Measurements from ENCODE around the gene ALOX5.

Gene ALOX5

DNA sequence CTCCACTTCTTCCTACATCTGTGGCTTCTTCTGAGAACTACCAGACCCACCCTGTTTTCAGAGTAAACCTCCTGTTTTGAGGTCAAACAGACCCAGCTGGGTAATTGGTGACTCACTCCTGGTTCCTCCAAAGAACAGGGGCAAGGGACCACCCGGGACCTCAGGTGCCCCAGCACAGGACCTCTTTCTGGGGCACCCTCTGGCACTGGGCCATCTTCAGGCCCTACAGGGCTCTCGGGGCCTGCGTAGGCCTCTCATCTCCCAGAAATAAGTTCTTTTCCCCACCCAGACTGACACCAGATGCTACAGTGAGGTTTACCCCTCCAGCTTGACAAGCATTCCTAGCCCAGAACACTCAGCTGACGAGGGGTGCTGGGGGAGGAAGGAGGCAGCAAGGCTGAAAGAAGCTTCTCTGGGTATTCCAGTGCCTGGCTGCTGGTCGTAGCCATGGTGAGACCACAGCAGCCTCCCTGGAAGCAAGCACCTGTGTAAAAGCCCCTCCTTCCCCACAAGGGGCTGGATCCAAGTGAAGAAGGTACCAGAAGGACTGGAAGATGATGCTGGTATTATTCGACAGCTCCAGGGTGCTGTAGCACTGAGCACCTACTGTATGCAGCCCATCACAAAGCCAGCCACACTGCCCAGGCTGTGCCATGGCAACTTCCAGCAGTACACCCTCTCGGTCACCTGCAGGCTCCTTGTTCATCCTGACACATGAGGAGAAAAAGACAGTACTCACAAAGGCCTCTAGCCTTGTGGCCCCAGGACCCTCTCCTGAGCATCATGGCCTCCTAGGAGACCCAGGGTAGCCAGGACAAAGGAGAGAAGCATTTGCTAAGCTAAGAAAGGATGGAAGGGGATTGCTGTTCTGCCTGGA lies 47.4 kb downstream of the ALOX5 start:
- peak overlapping the region; percentile 84 for H3K27ac ChIP-seq
- TF ChIP-seq, protein P1, sequence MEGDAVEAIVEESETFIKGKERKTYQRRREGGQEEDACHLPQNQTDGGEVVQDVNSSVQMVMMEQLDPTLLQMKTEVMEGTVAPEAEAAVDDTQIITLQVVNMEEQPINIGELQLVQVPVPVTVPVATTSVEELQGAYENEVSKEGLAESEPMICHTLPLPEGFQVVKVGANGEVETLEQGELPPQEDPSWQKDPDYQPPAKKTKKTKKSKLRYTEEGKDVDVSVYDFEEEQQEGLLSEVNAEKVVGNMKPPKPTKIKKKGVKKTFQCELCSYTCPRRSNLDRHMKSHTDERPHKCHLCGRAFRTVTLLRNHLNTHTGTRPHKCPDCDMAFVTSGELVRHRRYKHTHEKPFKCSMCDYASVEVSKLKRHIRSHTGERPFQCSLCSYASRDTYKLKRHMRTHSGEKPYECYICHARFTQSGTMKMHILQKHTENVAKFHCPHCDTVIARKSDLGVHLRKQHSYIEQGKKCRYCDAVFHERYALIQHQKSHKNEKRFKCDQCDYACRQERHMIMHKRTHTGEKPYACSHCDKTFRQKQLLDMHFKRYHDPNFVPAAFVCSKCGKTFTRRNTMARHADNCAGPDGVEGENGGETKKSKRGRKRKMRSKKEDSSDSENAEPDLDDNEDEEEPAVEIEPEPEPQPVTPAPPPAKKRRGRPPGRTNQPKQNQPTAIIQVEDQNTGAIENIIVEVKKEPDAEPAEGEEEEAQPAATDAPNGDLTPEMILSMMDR (conservative IDR thresholded peaks at IDR 0.05): no peak

DNA sequence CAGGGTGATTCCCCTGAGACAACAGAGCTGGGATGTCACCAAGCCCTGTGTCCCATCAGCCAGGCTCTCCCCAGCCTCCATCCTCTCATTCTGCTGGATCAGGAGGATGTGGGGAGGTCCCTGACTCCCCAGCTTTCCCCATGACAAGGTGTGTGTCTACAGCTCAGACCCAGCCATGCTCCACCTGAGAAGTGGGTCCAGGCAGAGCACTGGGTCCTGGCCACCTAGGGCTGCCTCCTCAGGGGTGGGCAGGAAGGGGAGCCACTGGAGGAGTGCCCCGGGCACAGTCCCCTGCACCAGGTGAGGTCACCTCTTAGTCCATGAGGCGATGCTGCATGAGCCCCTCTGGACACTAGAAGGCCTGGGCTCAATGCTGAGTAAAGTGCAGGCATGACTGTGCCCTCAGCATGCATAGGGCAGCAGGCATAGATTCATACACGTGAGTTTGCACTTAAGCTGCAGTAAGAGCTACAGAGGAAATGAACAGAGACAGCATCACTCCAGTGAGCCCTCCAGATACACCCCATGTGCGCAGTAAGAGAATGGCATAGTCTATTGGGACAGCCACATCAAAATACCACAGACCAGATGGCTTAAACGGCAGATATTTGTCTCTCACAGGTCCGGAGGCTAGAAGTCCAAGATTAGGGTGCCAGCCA lies 48.3 kb downstream of the ALOX5 start:
- TF ChIP-seq, protein P1 (conservative IDR thresholded peaks at IDR 0.05): no peak
- H3K27ac ChIP-seq: peak overlapping the region; percentile 84; the same call in 1 of the 2 replicates

DNA sequence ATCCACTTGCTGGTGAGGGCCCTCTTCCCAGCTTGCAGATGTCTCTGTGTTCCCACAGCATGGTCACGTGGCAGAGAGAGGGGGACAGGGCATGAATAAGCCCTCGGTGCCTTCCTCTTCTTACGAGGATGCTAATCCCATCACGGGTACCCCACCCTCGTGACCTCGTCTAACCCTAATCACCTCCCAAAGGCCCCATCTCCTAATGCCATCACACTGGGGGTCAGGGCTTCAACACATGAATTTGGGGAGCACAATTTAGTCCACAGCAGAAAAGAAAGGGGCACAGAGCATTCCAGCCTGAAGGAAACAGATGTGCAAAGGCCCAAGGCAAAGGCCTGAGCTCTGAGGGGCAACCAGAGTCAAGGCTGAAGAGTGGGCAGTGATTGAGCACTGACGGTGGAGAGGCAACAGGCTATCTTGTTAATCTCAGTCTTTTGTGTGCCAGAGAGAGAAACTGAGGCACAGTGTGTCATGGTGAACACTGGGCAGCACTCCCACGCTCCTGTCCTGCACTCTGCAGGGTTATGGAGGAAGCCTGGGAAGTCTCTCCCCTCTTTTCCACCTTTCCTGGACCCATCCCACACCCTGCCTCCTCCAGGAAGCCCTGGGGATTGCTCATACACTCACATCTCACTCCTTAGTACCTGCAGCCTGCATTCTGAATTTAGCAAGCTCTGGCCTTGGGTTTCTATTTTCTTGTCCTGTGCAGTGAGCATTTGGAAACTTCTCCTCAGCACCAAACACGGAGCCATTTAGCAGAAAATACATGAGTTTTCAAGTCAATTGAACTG lies 49.0 kb downstream of the ALOX5 start:
- H3K27ac ChIP-seq: no peak overlapping the region
- TF ChIP-seq, protein P1 (conservative IDR thresholded peaks at IDR 0.05): no peak

DNA sequence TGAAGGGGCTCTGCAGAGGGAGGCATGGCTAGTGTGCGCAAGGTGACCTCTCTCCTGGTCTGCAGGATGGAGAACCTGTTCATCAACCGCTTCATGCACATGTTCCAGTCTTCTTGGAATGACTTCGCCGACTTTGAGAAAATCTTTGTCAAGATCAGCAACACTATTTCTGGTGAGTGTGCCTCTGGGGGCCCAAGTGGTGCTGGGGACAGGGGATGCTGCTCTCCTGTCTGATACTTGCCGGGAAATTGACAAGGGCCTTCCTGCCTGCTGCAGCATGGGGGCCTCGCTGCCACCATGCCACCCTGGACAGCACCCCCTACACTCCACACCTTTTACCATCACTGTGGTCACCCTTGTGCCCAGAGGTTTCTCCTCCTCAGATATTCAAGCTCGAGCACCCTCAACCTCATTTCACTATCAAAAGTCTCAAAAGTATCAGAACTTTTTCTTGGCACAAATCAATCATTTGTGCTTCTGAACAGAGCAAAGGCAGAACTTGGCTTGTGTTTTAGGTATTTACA lies 50.0 kb downstream of the ALOX5 start:
- TF ChIP-seq, protein P1 (conservative IDR thresholded peaks at IDR 0.05): no peak
- no peak overlapping the region for H3K27ac ChIP-seq

DNA sequence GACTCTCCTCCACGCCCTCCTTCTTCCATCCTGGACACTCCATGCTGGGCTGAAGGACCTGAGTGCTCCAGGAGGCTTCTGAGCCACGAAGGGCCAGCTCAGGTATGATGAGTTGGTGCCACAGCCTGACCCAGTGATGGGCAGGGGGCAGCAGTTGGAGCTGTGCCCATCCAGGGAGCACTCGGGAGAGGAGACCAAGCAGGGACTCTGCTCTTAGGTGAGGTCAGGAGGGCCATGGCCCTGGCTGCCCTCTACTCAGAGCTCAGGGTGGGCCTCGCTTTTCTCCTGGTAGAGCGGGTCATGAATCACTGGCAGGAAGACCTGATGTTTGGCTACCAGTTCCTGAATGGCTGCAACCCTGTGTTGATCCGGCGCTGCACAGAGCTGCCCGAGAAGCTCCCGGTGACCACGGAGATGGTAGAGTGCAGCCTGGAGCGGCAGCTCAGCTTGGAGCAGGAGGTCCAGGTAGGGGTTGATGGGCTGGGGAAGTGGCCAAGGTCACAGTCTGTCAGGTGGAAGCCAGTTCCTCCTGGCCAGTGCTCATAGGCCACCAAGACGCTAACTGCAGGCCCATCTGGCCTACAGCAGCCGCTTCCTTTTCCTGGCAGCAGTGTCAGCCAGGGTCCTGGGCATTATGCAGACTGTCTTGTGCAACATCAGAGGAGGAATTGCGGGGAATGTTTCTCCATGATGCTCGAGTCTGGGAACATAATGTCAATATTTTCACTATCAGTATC lies 50.8 kb downstream of the ALOX5 start:
- TF ChIP-seq, protein P1 (conservative IDR thresholded peaks at IDR 0.05): no peak
- no peak overlapping the region for H3K27ac ChIP-seq

DNA sequence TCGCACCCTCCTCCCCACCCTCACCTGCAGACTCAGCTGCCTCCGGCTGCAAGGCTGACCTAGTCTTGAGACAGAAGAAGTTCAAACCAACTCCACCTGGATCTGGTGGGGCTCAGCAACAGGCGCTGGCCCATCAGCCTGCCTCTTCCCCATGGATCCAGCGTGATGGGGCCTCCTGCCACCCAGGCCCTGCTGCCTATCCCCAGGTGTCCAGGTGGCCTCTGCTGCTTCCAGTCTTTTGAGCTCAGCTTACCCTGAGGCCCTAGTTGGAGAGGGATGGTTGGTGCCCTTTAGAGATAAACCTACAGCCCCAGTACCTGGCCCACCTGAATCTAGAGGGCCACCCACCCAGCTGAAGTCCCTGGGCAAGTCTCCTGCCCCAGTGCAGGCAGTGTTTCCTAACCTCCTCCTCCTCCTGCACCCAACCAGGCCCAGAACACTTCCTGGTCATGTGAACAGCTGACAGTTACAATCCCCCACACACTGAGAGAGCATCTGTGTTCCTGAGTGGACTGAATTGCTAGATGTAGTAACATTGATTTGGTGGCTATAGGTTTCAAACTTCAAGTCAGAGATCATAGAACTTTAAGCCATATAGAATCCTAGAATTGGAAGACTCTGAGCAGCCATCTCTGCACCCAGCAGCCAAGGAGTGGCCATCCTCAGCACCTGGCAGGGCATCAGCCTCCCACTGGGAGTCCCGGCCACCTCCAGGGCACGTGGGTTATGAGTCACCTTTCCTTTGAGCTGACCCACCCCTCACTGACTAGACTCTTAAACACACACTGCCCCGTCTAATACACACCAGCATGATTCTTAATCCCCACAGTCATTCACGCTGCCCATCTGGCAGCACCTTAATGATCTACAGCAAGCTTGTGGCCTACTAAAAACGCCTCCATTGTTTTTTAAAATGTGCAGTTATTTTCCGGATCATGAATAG lies 51.9 kb downstream of the ALOX5 start:
- no peak overlapping the region for H3K27ac ChIP-seq

More for the DNA sequence above, 51.9 kb downstream of the ALOX5 start:
- TF ChIP-seq, protein P1 (conservative IDR thresholded peaks at IDR 0.05): no peak

Measured in VCaP (cell line).